NK-92 (cell line): ENCODE results near the gene CDK5RAP2.
"Not testable (repeated sequence)": the region's sequence is repeated elsewhere in the genome, so short reads cannot be mapped to it uniquely, and the experiment has no call there.

ENCODE experiments used
- DNase-seq: peaks from one replicate; lab custom pipeline; 2025; ENCODE audit not compliant: unreplicated experiment; lab: John Stamatoyannopoulos, UW

CDK5RAP2 gene

GRCh38 chr9:120545701-120546550 lies 34.0 kb downstream of the CDK5RAP2 start:
- DNase-seq, result no peak

- no peak for DNase-seq
These were observed 35.5 kb downstream of the CDK5RAP2 start for GRCh38 chr9:120544441-120544840.

DNA sequence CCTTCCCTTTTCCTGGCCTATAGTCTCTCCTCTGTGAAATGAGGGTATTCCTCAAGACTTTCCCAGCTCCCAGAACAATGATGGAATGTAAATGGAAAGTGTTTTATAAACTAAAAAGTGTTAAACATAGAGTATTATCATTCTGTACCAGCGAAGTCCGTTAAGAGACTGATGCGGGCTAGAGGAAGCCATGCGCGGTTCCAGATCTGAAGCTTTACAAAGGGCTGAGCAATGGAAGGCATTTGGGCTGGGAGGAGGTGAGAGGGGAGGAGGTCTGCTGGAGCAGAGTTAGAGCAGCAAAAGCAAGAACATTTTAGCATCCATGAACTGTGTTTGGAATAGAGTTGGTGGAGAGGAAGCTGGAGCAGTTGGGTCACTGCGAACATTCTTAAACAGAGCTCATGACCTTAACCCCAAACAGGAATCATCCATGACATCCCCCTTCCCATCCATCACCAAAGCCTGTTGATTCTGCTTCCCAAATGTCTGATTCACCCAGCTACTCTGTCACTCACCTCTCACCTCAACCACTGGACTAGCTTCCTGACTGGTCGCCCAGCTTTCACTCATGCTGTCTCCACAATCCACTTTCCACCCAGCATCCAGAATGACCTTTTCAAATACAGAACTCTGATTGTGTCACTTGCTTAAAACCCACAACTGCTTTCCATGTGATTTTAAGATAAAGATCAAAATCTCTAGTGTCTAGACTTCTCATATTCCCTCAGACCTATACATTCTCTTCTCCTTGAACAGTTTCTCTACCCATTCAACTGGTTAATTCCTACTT lies 37.1 kb downstream of the CDK5RAP2 start:
- DNase-seq, result no peak

DNA sequence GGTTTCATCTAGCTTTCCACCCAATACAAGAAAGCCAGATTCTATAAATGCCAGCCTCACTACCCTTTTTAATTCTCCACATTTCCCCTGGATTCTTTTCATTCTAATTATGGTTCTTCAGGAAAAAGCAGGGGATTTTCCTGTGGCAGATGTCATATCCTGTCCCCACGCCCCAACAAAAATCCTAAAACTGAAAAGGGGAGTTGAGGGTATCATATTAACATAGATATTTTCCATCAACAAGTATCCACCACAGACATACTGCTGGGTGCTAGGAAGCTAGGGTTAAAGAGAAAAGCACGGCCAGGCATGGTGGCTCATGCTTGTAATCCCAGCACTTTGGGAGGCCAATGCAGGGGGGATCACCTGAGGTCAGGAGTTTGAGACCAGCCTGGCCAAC lies 38.0 kb downstream of the CDK5RAP2 start:
- no peak for DNase-seq

- DNase-seq, result no peak
These were observed 40.0 kb downstream of the CDK5RAP2 start for GRCh38 chr9:120539951-120540350.

- DNase-seq, result no peak
These were observed 41.6 kb downstream of the CDK5RAP2 start for GRCh38 chr9:120538339-120538738.

DNA sequence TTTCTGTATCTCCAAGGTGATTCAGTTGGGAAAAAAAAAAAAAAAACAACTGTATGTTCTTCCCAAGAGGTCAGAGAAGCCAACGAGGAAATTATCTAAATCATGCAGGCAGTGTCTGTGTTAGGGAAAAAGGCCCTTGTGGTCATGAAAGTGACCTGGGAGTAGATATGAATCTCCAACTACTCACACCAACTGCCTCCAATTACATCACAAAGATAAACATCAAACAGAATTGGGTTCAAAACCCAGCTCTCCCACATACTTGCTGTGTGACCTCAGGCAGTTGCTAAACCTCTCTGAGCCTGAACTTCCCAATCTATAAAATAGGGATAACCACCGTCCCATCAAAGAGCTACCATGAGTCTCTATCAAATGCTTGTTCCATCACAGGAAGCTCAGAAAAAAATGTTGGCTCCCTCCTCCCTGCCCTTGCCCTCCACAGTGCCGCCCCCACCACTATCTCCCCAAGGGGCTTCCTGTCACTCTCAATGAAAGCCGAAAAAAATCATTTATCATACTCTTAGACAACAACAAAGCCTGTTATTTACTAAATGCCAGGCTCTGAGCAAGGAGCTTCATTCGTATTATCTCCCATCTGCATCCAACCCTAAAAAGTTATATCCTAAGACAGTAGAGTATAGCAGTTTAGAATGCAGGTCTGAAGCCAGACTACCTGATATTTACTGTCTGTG lies 42.9 kb downstream of the CDK5RAP2 start:
- DNase-seq, result no peak

GRCh38 chr9:120536094-120536493 lies 43.9 kb downstream of the CDK5RAP2 start:
- no peak for DNase-seq

DNA sequence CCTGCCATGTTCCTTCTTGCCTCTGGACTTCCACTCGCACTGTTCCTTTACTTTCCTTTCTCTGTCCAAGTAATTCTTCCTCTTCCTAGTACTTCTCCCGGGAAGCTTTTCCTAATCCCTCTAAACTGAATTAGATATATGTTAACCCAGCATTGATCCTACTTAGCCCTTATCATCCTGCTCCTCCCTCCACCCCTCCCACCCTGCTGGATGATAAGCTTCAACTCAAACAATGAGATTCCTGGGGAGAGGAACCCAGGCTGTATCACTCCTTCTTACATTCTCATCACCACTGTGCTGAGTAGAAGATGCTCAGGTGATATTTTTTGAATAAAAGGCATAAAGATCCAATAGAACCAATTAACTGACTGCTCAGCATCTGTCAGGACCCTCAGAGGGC lies 45.7 kb downstream of the CDK5RAP2 start:
- no peak for DNase-seq

GRCh38 chr9:120532891-120533290 lies 47.1 kb downstream of the CDK5RAP2 start:
- no peak for DNase-seq

GRCh38 chr9:120532475-120532874 lies 47.5 kb downstream of the CDK5RAP2 start:
- no peak for DNase-seq

DNA sequence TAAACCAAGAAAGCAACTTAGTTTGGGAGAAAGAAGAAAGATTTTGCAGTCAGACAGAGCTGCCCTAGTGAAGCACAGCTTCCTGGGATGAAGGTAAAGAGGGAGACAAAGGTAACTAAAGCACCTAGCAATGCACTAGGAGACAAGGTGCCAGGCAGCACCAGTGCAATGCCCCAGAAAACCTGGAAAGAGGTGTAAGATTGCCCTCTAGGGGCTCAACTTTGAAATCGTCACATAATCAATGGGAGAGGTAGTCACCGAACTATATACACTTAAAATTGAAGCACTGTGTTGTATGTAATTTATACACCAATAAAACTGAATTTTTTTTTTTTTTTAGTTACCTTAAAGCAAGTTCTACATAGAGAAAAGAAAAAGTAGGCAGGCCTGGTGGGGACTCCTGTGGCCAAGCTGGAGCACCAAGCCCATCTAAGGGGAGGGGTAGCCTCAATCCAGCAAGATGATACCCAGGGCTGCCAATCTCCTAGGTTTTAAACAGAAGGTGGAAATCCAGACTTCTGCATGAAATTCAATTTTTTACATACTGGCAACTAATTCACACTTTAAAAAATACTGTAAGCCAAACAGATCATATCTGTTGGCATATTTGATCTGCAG lies 48.2 kb downstream of the CDK5RAP2 start:
- no peak for DNase-seq

DNA sequence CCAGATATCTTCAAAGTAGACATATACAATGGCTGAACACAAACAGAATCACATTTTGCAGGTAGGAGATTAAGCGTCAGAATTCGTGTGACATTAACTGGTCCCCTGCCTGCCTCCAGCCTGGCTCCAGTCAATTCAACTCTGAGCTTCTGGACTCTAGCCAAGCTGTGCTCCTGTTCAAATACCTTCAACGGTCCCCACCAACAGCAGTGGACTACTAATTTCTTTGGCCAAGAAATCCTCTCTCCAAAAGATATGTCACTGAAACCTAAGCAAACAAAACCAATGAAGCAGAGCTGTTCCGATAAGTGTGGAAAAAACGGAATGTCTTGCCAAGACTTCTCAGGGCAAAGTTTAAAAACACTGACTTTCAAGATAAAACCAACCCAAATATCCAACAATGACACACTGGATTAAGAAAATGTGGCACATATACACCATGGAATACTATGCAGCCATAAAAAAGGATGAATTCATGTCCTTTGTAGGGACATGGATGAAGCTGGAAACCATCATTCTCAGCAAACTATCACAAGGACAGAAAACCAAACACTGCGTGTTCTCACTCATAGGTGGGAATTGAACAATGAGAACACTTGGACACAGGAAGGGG lies 49.6 kb downstream of the CDK5RAP2 start:
- DNase-seq, result not testable (repeated sequence)

- DNase-seq, result no peak
These were observed 51.1 kb downstream of the CDK5RAP2 start for GRCh38 chr9:120528829-120529228.

DNA sequence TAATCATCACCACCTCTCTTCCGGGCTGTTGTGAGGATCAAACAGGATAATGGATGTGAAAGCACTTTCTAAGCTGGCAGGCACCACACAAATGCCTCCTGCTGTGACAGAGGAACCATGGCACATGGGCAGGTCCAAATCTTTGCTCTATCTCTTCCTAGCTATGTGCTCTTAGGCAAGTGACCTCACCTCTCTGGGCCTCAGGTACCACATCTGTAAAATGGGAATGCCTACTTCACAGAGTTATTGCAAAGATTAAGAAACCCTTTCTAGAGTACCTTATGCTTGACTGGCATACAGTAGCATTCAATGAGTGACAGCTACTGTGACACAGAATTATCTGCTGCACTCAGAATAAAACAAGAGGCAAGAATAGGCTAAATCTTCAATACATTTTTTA lies 51.6 kb downstream of the CDK5RAP2 start:
- DNase-seq, result no peak

- DNase-seq, result no peak
These were observed 53.4 kb downstream of the CDK5RAP2 start for GRCh38 chr9:120526534-120526933.

GRCh38 chr9:120524863-120525262 lies 55.1 kb downstream of the CDK5RAP2 start:
- DNase-seq, result no peak

DNA sequence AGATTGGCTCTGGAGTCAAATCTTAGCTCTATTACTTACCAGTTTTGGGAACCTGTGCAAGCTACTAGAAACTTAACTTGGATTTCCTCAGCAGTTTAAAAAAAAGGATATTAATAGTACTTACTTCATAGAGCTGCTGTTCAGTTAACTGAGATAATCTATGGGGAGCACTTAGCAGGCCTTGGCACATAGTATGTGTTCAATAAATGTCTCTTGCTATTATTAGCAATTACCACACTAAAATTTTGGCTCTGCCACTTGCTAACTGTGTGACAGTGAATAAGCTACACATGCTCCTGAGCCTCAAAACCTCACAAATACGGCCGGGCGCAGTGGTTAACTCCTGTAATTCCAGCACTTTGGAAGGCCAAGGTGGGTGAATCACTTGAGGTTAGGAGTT lies 55.9 kb downstream of the CDK5RAP2 start:
- no peak for DNase-seq

DNA sequence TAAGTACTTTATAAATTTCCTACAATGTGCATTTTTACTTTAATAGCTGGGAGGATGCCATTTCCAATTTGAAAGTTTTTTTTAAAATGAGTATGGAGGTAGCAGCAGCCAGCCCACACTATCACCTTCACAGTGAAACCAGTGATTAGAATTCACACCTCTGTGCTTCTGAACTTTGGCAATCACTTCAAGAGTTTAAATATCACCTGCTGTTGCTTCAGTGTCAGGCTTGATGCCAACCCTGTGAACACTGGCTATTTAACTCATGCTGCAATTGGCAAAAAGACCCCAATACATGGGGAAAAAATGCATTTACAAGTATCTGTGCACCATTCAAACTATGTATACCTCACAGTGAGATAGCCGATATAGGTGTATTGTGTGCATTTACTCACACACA lies 57.4 kb downstream of the CDK5RAP2 start:
- no peak for DNase-seq

DNA sequence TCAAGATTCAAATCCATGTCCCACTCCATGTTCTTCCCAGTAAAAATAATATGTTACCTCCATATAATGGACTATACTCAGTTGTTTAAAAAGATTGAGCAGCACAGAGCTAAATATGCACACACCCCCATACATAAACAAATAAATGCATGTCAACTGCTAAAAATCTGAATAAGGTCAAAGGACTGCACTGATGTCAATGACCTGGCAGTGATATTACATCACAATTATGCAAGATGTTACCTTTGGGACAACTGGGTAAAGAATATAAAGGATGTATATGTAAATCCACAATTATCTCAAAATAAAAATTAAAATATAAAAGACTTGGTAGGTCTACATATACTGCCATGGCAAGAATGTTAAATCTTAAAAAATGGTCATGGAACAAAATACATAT lies 57.9 kb downstream of the CDK5RAP2 start:
- no peak for DNase-seq

DNA sequence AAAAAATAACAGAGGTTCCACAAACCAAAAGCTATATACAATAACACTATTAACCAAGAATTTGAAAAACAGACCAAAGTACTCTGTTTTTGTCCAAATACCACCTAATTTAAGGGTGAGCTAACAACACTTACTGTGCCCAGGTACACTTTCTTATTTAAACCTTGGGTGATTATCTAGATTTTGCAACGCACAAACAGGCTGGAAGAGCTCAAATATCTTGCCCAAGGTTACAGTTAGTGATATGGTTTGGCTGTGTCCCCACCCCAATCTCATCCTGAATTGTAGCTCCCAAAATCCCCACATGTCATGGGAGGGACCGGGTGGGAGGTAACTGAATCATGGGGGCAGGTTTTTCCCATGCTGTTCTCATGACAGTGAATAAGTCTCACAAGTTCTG lies 58.9 kb downstream of the CDK5RAP2 start:
- DNase-seq, result no peak
